Fibroblast of upper back skin (primary cell): ENCODE results near the gene B3GALT4.
A peak's percentile ranks its signal among the peaks of the same experiment; 100 is the strongest.
"Not testable (repeated sequence)": the region's sequence is repeated elsewhere in the genome, so short reads cannot be mapped to it uniquely, and the experiment has no call there.

Source experiments
- DNase-seq: peaks from one replicate; pipeline ENCODE4 v3.0.0-alpha.2; 2013

B3GALT4 gene, protein sequence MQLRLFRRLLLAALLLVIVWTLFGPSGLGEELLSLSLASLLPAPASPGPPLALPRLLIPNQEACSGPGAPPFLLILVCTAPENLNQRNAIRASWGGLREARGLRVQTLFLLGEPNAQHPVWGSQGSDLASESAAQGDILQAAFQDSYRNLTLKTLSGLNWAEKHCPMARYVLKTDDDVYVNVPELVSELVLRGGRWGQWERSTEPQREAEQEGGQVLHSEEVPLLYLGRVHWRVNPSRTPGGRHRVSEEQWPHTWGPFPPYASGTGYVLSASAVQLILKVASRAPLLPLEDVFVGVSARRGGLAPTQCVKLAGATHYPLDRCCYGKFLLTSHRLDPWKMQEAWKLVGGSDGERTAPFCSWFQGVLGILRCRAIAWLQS

DNA sequence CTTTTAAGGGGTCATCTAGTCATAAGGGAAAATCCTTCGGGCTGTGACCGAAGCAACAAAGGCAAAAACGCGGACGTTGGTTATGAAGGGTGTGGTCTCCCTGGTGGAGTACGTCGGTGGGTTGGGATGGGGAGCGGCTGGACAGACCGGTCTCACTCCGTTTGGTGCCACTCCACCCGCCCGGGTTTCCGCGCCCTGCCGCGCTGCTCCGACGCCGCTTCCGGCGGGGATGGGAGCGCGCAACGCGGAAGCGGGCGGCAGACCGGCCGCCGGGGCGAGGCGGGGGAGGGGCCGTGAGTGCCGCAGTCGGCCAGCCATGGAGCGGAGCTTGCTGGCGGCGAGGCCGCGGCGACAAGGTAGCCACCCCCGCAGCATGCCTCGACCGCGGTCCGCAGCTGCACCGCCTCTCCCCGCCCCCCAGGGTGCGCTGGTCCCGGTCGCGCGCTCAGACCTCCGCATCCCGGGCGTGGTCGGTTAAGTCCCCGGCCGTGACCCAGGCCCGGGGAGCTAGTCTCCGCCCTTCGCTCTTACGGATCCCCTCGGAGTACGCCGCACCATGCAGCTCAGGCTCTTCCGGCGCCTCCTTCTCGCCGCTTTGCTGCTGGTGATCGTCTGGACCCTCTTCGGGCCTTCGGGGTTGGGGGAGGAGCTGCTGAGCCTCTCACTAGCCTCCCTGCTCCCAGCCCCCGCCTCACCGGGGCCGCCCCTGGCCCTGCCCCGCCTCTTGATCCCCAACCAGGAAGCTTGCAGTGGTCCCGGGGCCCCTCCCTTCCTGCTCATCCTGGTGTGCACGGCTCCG is at the start of gene B3GALT4:
B3GALT4 (plus strand) TSS at position 260 of the 799 bp plus-strand sequence; CDS start at position 557, 297 bp downstream.
- DNase-seq, result peak; percentile 66

DNA sequence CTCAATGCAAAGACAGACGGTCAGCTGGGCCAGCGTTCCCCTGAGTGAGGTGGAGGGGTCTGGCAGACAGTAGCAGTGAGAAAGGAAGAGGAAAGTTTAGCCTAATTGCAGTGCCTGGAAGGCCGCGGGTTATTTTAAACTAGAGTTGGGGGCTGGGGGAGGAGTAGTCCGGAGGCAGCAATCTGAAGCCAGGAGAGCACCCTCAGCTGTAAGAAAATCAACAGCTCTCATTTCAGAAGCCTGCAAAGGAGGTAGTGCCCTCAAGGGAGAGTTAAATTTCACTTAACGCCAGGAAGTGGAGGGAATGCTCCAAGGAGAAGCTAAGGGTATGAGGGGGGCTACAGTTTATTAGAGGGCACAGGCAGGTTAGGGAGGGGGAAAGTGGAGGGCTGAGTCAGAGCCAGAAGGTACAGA is 41.7 kb upstream of the B3GALT4 start:
- no peak for DNase-seq

DNA sequence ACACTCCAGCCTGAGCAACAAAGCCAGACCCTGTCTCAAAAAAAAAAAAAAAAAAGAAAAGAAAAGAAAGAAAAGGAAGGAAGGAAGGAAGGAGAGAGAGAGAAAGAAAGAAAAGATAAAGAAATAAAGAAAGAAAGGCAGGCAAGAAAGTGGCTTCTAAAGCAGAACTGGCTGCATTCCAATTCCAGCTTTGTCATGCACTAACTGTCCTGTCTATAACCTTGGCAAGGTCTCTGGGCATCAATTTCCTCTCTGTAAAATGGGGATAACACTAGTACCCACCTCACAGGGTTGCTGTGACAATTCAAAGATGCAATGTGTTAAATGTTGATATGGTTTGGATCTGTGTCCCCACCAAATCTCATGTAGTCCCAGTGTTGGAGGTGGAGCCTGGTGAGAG is 40.6 kb upstream of the B3GALT4 start:
- no peak for DNase-seq

DNA sequence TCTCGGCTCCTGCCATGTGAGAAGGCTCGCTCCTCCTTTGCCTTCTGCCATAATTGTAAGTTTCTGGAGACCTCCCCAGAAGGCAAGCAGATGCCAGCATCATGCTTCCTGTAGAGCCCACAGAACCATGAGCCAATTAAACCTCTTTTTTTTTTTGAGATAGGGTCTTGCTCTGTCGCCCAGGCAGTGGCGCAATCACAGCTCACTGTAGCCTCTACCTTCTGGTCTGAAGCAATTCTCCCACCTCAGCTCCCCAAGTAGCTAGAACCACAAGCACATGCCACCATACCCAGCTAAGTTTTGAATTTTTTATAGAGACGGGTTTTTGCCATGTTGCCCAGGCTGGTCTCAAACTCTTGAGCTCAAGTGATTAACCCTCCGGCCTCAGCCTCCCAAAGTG is 40.1 kb upstream of the B3GALT4 start:
- no peak for DNase-seq

DNA sequence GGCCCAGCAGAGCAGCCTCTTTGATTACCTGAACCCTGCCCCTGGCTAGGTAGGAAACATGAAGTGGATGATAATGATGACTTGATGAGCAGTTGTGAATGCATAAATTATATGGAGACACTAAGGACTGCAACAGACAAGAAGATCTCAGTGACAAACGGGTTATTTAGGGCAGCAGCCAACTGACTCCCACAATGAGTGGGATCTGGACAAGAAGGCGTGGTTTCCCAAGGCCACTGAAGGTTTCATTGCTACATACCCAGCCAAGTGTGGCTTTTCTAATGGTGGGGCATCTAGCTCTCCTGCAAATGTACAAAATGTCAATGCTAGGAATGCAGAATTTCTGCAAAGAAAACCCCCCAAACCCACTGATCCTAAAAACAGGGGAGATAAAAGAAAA is 39.2 kb upstream of the B3GALT4 start:
- DNase-seq, result no peak

DNA sequence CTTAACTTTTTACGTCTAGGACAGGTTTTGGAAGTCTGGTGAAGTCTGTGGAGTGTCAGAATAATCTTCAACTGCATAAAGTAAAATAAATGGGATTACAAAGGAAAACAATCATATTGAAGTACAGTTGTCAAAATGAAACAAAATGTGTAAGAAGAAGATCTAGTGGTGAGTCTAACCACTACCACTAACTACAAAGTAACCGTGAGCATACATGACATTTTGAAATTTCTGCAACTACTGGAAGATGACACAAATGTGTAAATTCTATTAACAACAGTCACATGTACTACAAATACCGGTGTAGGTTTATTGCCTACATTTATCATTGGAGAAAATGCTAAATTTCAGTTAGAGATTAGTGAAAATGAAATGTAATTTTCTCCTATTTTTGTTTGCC is 35.0 kb upstream of the B3GALT4 start:
- DNase-seq, result no peak

DNA sequence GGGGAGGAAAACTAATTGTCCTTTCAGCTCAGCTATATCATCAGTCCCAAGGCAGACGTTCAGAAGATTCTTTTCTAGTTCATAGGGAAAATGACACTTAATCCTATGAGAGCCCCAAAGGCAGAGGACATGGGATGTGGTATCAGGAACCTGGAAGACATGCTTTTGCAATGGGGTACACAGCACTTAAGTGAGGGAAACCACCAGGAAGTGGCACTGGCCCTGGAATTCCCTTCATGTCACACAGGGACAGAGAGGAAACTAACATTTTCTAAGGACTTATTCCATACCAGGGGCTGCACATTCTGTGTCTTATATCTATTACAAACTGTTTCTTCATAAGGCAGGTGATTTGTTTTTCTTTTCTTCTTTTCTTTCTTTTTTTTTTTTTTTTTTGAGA is 33.4 kb upstream of the B3GALT4 start:
- no peak for DNase-seq

DNA sequence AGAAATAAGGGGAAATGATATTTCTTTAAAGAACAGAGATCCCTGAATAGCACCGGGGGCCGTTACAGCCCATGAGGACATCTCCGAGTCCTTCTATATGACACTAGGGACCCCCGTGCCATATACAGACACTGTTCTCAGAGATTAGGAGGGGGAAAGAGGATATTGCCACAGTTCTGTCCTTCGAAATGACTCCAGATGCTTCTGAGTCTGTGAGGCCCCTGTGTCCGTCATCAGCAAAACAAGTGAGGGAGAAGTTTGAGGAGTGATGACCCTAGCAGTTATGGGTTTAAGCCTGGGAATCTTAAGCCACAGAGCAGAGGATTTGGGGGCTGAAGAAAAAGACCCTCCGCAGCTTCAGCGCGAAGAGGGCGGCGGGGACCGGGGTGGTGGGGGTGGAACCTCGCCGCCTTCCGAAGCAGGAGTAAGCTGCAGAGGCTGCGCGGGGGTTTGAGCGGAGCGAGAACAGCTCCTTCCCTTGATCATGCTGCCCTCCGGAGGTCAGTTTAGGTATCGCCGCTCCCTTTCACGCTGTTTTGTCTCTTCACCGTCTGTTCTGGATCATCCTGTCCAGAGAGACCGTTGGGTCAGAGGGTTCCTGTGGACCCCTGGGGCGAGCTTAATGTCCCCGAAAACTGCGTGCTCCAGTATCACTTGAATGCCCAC is 28.8 kb upstream of the B3GALT4 start:
- peak; percentile 84 for DNase-seq

DNA sequence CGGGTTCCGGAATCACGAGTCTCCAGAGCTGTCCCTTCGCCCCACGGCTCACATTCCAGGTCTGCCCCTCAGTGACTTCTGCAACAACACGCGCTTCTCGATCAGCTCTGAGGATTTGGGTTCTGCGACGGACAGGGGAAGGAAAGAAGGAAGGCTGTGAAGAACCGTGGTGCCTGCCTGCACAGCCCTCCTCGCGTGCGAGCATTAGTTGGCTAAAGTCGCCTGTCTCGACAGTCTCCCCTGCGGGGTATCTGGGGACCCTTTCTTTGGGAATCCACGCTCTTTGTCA is 28.3 kb upstream of the B3GALT4 start:
- DNase-seq, result no peak

DNA sequence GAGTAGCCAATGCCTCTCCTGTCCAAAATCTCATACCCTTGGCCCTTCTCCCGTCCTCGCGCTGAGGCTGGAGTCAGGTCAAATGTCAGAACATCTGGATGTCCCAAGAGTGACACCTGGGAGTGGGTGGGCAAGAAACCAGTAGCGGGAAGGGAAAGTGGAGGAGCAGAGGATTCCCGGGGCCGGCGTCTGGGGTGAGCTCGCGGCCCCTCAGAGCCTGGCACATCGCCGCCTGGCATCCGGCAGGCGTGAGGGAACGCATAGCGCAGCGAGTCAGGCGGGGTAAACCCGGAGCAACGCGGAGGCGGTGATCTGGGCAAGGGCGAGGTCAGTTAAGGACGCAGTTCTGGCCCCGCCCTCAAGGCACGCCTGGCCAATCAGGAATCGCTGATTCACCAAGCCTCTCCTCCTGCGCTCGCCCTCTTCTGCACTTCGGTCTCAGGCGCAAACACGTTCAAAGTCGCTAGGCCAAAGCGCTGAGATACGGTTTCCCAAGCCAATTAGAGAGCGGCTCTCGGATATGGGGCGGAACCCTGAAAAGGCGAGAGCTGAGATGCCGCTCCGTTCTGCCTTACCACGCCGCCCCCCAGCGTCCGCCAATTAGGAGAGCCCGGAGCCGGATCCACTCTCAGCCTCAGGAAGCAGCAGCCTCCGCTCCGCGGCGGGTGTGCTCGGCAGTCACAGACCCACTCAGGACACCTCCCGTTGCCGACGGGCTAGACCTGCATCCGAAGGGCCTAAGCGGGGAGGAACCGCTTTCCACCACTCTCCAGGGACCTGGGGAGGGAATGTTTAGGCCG is 27.8 kb upstream of the B3GALT4 start:
- DNase-seq, result peak; percentile 99

DNA sequence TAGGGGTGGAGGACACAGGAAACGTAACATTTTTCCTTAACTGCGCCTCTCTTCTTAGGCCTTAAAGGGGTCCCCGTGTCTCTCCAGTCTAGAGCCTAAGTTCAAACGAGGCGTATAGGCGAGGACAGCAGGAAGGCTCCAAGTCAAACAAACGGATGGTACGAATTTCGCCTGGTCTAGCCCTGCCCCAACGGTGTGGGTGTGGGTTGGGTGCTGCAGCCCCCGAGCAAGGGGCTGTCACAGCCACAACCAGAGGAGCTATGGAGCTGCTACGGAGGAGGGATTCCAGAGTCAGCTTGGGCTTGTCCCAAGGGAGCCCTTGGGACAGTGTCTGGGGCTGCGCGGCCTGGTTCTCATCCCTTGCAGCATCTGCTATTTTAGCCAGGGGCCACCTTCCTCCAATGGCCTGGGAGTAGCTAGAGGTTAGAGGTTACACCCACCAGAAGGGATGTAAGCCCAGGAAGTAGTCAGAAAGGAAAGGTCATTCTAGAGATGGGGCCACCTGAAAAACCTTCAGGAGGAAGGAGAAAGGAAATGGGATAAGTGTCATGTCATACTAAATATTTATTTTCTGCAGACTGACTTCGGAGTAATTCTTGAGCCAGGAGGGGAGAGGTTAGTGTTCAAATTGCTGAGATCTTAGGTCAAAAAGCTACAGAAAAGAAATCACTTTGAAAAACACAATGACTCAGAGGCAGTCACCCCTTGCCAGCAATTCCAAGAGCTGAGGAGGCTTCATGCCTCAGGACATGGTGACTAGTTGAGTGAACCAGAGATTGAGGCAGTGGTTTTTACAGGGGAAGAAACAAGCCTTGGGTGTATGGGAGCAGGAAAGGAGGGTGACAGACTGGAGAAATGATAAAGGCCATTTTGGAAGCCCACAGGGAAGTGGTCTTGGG is 26.9 kb upstream of the B3GALT4 start:
- peak; percentile 75 for DNase-seq

DNA sequence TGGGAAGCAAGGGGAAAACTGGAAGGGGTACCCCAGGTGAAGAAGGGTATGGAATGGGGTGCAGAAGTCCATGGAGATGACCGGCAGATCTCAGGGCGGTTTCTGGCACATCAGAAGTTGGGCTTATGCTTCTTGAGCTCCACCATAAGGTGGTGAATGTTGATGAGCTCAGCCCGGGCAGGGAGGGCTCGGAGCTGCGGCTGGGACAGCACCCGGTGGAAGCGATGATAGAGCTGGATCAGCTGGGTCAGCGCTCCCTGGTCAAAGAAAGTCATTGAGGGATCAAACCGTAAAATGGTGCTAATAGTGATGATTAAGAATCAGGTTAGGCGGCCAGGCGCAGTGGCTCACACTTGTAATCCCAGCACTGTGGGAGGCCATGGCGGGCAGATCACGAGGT is 26.2 kb upstream of the B3GALT4 start:
- no peak for DNase-seq

DNA sequence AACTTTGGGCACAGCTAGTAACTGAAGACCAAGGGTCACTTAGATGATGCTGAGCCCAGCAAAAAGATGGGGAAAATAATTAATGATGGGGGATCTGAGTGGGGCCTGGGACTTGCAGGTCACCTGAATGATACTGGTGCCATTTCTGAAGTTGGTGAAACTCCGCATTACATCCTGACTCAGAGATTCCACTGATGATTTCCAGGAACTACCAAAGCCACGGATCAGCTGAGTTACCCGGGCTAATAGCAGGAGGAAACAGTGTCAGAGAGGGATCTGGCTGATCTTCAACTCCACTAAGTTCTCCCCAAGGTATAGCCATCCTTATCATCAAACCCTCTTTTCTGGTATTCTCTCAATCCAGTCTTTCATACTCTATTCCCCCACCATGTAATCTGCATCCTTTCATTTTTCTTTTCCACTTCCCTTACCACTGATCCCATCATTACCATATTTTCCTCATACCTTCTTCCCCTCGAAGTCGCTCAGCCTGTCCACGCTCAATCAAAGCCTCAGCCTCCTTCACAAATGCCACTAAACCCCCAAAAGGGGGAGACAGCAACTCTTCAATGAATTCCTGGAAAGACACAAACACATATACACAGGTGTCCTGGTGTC is 25.4 kb upstream of the B3GALT4 start:
- DNase-seq, result peak; percentile 55

DNA sequence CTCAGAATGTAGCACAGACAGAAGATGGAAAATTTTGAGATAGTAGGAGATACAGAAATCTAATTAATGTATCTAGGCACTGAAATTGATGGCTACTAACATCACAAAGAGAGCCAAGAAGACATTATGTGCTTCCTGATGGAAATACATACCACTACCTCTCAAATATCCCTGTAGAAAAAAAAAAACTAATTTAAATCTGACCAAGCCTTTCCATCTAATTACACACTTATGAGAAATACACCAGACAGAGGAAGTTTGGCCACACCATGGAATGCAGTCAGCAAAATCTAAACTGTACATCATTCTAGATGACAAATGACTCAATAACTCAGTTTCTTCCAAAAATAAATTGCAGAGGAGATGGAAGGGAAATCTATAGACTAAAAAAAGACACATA is 24.2 kb upstream of the B3GALT4 start:
- peak; percentile 82 for DNase-seq

DNA sequence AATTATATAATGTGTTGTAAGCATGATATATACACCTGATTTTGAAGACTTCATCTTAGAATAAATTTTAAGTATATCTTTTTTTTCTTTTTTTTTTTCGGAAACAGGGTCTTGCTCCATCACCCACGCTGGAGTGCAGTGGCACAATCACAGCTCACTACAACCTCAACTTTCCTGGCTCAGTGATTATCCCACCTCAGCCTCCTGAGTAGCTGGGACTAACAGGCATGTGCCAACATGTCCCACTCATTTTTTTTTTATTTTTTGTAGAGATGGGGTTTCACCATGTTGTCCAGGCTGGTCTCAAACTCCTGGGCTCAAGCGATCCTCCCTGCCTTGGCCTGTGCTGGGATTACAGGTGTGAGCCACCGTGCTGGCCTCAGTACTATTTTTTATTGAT is 22.3 kb upstream of the B3GALT4 start:
- no peak for DNase-seq

DNA sequence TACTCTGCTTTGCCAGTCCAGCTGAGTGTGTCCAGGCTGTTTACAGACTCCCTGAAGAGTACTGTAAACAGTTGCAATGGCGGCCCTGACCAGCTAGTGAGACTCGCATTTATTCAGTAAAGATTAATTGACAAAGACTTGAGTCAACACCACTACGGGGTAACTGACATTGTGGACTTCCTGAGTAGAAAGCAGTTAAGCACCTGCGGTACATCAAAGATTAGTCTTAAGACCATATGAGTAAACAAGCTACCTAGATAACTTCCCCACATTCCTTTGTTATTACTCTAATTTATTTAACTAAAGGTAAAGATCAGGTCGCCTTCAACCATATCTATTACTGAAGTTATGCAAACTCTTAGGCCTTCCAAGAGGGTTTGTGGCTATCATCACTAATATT is 17.9 kb upstream of the B3GALT4 start:
- DNase-seq, result no peak

DNA sequence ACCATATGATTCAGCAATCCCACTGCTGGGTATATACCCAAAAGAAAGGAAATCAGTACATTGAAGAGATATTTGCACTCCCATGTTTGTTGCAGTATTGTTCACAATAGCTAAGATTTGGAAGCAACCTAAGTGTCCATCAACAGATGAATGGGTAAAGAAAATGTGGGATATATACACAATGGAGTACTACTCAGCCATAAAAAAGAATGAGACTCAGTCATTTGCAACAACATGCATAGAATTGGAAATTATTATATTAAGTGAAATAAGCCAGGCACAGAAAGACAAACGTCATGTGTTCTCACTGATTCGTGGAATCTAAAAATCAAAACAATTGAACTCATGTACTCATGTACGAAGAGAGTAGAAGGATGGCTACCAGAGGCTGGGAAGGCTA is 14.4 kb upstream of the B3GALT4 start:
- DNase-seq, result not testable (repeated sequence)

DNA sequence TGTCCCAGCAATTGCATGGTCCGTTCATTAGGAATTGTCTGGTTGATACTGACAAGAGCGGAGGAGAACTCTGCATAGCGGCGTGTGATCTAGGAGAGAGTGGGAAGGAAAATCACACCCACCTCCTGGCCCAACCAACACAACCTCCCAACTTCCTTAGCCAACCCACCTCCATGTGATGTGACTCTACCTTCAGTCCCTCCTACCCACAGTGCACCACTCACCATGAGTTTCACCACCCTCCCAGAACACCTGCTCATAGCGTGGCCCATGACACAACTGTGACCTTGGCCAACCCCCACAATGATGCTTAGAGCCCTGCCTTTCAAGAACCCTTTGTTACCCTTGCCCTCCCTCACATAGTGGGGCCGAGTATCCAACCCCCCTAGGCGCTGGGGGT is 12.9 kb upstream of the B3GALT4 start:
- no peak for DNase-seq

DNA sequence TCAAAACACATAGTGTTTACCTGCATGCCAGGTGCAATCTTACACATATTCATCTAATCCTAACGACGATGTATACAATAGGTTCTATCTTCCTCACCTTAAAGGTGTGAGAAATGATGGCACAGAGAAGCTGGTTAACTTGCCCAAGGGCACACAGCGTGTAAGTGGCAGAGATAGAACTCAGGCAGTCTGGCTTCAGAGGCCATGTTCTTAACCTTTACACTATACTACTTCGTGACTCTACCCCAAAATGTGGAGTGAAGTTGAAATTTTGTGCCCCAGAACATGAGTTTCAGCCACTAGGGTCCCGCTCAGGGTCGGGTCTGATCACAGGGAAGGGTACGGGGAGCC is 5.8 kb upstream of the B3GALT4 start:
- DNase-seq, result no peak

DNA sequence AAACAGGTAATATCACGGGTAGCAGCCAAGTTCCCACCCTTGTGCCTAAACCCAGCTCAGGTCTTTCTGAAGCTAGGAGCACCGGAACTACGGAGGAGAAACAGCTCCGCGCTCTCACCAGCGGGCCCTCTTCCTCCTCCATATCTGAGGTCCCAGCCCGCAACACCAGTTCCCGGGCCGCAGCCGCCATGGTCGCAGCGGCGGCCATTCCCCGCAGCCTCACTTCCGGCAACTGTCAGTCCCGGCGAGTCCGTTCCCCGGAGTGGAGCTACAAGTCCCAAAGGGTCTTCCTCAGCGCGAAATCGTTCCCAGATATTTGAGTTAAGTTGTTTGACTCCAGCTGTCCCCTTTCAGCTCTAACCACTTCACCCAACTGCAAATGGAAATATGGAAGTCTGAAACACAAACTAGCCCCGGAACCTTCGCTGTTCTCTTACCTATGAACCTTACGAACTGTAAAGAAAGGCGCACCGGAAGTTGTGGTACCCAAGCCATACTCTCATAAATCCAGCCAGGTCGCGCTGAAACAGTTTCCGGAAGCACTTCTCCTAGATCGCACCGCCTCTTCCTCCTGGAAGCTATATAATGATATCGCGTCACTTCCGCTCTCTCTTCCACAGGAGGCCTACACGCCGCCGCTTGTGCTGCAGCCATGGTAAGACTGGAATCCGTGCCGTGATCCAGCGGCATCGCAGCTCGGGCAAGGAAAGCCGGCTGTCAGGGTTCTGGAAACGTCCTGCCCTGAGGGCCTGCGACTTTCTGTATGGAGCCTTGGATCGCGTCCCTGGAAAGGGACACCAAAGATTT is 5.3 kb upstream of the B3GALT4 start, which contains the start of the genes RPS18 and VPS52:
RPS18 (plus strand) TSS at position 608 of the 807 bp plus-strand sequence; CDS start at position 653, 45 bp downstream.
VPS52 (minus strand) TSS at position 409 of the 807 bp plus-strand sequence; CDS start at position 208, 201 bp downstream.
- peak; percentile 99 for DNase-seq
